ENCODE measurements around the gene UGT1A9. TPM values are rescaled to one million over a fixed set of nuclear protein-coding genes. Genes with fewer than 3 reads are reported as not detected.
A peak's percentile ranks its signal among the peaks of the same experiment; 100 is the strongest.

UGT1A9 gene
- polyA plus RNA-seq, 4 donors, result 0.07 TPM; not detected in 3

- DNase-seq, result no peak
- 78 to 91% (median 88%) methylated on average over 5 of the region's 5 CpGs for WGBS, 3 donors
- Histone ChIP-seq H3K4me3 (ENCODE audit: low read depth in 1 of 3, low read length in 3 of 3) (no peak overlapping the region), H3K9me3 (ENCODE audit: control insufficient read depth in 2 of 2, insufficient read depth in 1 of 2, low read depth in 1 of 2, low read length in 1 of 2) (no peaks in the 10 kb centered on the region), H3K27ac (ENCODE audit: low read depth in 1 of 3, low read length in 2 of 3) (no peak overlapping the region), H3K27me3 (ENCODE audit: control insufficient read depth in 3 of 3, insufficient read depth in 3 of 3, low read length in 3 of 3) (no peaks in the 10 kb centered on the region), H3K36me3 (ENCODE audit: control insufficient read depth in 3 of 3, insufficient read depth in 2 of 3, low read depth in 1 of 3, low read length in 3 of 3) (no peaks in the 10 kb centered on the region), H3K4me1 (ENCODE audit: control insufficient read depth in 3 of 3, insufficient read depth in 2 of 3, low read depth in 1 of 3, low read length in 2 of 3) (peaks cover 3 to 14% (median 8%) of the 10 kb centered on the region in 3 donors)
- no peak for FAIRE-seq
Observed at GRCh38 chr2:233708942-233709341, 37.2 kb downstream of the UGT1A9 start.

GRCh38 chr2:233711312-233712008, 39.8 kb downstream of the UGT1A9 start:
- WGBS, 3 donors, result 37 to 42% (median 41%) methylated on average over 11 of the region's 11 CpGs
- H3K27ac ChIP-seq (ENCODE audit: low read depth in 1 of 3, low read length in 2 of 3), result no peak overlapping the region
- no peak for FAIRE-seq

GRCh38 chr2:233712611-233713261, 41.0 kb downstream of the UGT1A9 start, which contains the start of gene UGT1A5:
TSS of gene UGT1A5 (plus strand) at chr2:233712907. CDS start at chr2:233712992, 85 bp downstream.
- FAIRE-seq (no peak), DNase-seq (peak; percentile 61 to 89)
- 49 to 68% (median 50%) methylated on average over 14 of the region's 14 CpGs for WGBS, 3 donors
- Histone ChIP-seq H3K4me3 (ENCODE audit: low read depth in 1 of 3, low read length in 3 of 3) (peak within 1 kb of the TSS in 1 of 3 donors; percentile 21), H3K4me1 (ENCODE audit: control insufficient read depth in 3 of 3, insufficient read depth in 2 of 3, low read depth in 1 of 3, low read length in 2 of 3) (peaks cover 3 to 14% (median 7%) of the 10 kb centered on the region in 3 donors), H3K9me3 (ENCODE audit: control insufficient read depth in 2 of 2, insufficient read depth in 1 of 2, low read depth in 1 of 2, low read length in 1 of 2) (no peaks in the 10 kb centered on the region), H3K27me3 (ENCODE audit: control insufficient read depth in 3 of 3, insufficient read depth in 3 of 3, low read length in 3 of 3) (no peaks in the 10 kb centered on the region), H3K27ac (ENCODE audit: low read depth in 1 of 3, low read length in 2 of 3) (peak within 1 kb of the TSS in 2 of 3 donors; percentile 33 to 69), H3K36me3 (ENCODE audit: control insufficient read depth in 3 of 3, insufficient read depth in 2 of 3, low read depth in 1 of 3, low read length in 3 of 3) (no peaks in the 10 kb centered on the region)

More at GRCh38 chr2:233711312-233712008, 39.8 kb downstream of the UGT1A9 start:
- Histone ChIP-seq H3K9me3 (ENCODE audit: control insufficient read depth in 2 of 2, insufficient read depth in 1 of 2, low read depth in 1 of 2, low read length in 1 of 2) (no peaks in the 10 kb centered on the region), H3K36me3 (ENCODE audit: control insufficient read depth in 3 of 3, insufficient read depth in 2 of 3, low read depth in 1 of 3, low read length in 3 of 3) (no peaks in the 10 kb centered on the region), H3K27me3 (ENCODE audit: control insufficient read depth in 3 of 3, insufficient read depth in 3 of 3, low read length in 3 of 3) (no peaks in the 10 kb centered on the region), H3K4me1 (ENCODE audit: control insufficient read depth in 3 of 3, insufficient read depth in 2 of 3, low read depth in 1 of 3, low read length in 2 of 3) (peaks cover 3 to 14% (median 5%) of the 10 kb centered on the region in 3 donors), H3K4me3 (ENCODE audit: low read depth in 1 of 3, low read length in 3 of 3) (no peak overlapping the region)
- peak; percentile 83 to 86 for DNase-seq

- 68 to 90% (median 79%) methylated on average over 7 of the region's 7 CpGs for WGBS, 3 donors
- Histone ChIP-seq H3K27me3 (ENCODE audit: control insufficient read depth in 3 of 3, insufficient read depth in 3 of 3, low read length in 3 of 3) (no peaks in the 10 kb centered on the region), H3K4me3 (ENCODE audit: low read depth in 1 of 3, low read length in 3 of 3) (no peak overlapping the region), H3K4me1 (ENCODE audit: control insufficient read depth in 3 of 3, insufficient read depth in 2 of 3, low read depth in 1 of 3, low read length in 2 of 3) (peaks cover 3 to 14% (median 8%) of the 10 kb centered on the region in 3 donors), H3K36me3 (ENCODE audit: control insufficient read depth in 3 of 3, insufficient read depth in 2 of 3, low read depth in 1 of 3, low read length in 3 of 3) (no peaks in the 10 kb centered on the region), H3K9me3 (ENCODE audit: control insufficient read depth in 2 of 2, insufficient read depth in 1 of 2, low read depth in 1 of 2, low read length in 1 of 2) (no peaks in the 10 kb centered on the region), H3K27ac (ENCODE audit: low read depth in 1 of 3, low read length in 2 of 3) (no peak overlapping the region)
- DNase-seq (no peak), FAIRE-seq (no peak)
Observed at GRCh38 chr2:233713262-233713615, 41.5 kb downstream of the UGT1A9 start.

GRCh38 chr2:233714121-233714520, 42.4 kb downstream of the UGT1A9 start:
- no peak for FAIRE-seq

GRCh38 chr2:233718552-233718951, 46.9 kb downstream of the UGT1A9 start, which contains the start of gene UGT1A4:
TSS of gene UGT1A4 (plus strand) at chr2:233718736. CDS start at chr2:233718821, 85 bp downstream.
- H3K4me3 ChIP-seq (ENCODE audit: low read depth in 1 of 3, low read length in 3 of 3), result peak within 1 kb of the TSS in 1 of 3 donors; percentile 33
- no peak within 1 kb of the TSS for H3K27ac ChIP-seq (ENCODE audit: low read depth in 1 of 3, low read length in 2 of 3)
- FAIRE-seq, result no peak
- H3K9me3 ChIP-seq (ENCODE audit: control insufficient read depth in 2 of 2, insufficient read depth in 1 of 2, low read depth in 1 of 2, low read length in 1 of 2), result no peaks in the 10 kb centered on the region
- peaks cover 0 to 6% (median 3%) of the 10 kb centered on the region in 3 donors for H3K4me1 ChIP-seq (ENCODE audit: control insufficient read depth in 3 of 3, insufficient read depth in 2 of 3, low read depth in 1 of 3, low read length in 2 of 3)
- DNase-seq, result peak; percentile 46 to 55
- 49 to 78% (median 61%) methylated on average over 7 of the region's 7 CpGs for WGBS, 3 donors
- H3K36me3 ChIP-seq (ENCODE audit: control insufficient read depth in 3 of 3, insufficient read depth in 2 of 3, low read depth in 1 of 3, low read length in 3 of 3), result no peaks in the 10 kb centered on the region
- H3K27me3 ChIP-seq (ENCODE audit: control insufficient read depth in 3 of 3, insufficient read depth in 3 of 3, low read length in 3 of 3), result no peaks in the 10 kb centered on the region

More at GRCh38 chr2:233714121-233714520, 42.4 kb downstream of the UGT1A9 start:
- H3K36me3 ChIP-seq (ENCODE audit: control insufficient read depth in 3 of 3, insufficient read depth in 2 of 3, low read depth in 1 of 3, low read length in 3 of 3), result no peaks in the 10 kb centered on the region
- no peak overlapping the region for H3K27ac ChIP-seq (ENCODE audit: low read depth in 1 of 3, low read length in 2 of 3)
- no peak for DNase-seq
- no peaks in the 10 kb centered on the region for H3K9me3 ChIP-seq (ENCODE audit: control insufficient read depth in 2 of 2, insufficient read depth in 1 of 2, low read depth in 1 of 2, low read length in 1 of 2)
- no peak overlapping the region for H3K4me3 ChIP-seq (ENCODE audit: low read depth in 1 of 3, low read length in 3 of 3)
- H3K27me3 ChIP-seq (ENCODE audit: control insufficient read depth in 3 of 3, insufficient read depth in 3 of 3, low read length in 3 of 3), result no peaks in the 10 kb centered on the region
- 69 to 83% (median 72%) methylated on average over 2 of the region's 2 CpGs for WGBS, 3 donors
- peaks cover 3 to 17% (median 8%) of the 10 kb centered on the region in 3 donors for H3K4me1 ChIP-seq (ENCODE audit: control insufficient read depth in 3 of 3, insufficient read depth in 2 of 3, low read depth in 1 of 3, low read length in 2 of 3)

GRCh38 chr2:233728723-233729301, 57.1 kb downstream of the UGT1A9 start, which contains the start of gene UGT1A3:
TSS of gene UGT1A3 (plus strand) at chr2:233729042. CDS start at chr2:233729127, 85 bp downstream.
- DNase-seq, result peak; percentile 35 to 67
- Histone ChIP-seq H3K36me3 (ENCODE audit: control insufficient read depth in 3 of 3, insufficient read depth in 2 of 3, low read depth in 1 of 3, low read length in 3 of 3) (peaks cover 0 to 5% (median 0%) of the 10 kb centered on the region in 3 donors), H3K27ac (ENCODE audit: low read depth in 1 of 3, low read length in 2 of 3) (peak within 1 kb of the TSS in 1 of 3 donors; percentile 4), H3K4me1 (ENCODE audit: control insufficient read depth in 3 of 3, insufficient read depth in 2 of 3, low read depth in 1 of 3, low read length in 2 of 3) (peaks cover 0 to 8% (median 4%) of the 10 kb centered on the region in 3 donors), H3K9me3 (ENCODE audit: control insufficient read depth in 2 of 2, insufficient read depth in 1 of 2, low read depth in 1 of 2, low read length in 1 of 2) (no peaks in the 10 kb centered on the region), H3K27me3 (ENCODE audit: control insufficient read depth in 3 of 3, insufficient read depth in 3 of 3, low read length in 3 of 3) (no peaks in the 10 kb centered on the region), H3K4me3 (ENCODE audit: low read depth in 1 of 3, low read length in 3 of 3) (no peak within 1 kb of the TSS)
- FAIRE-seq, result no peak
- WGBS, 3 donors, result 40 to 72% (median 51%) methylated on average over 8 of the region's 8 CpGs
